GM18526 (cell line): ENCODE measurements around the gene CIDEB.

Source experiments
- POLR2A ChIP-seq: IDR thresholded peaks from 3 replicates; pipeline ENCODE4 v1.6.1; 2011; ENCODE audit not compliant: insufficient read length; ENCODE audit errors: extremely low read depth

CIDEB gene

DNA sequence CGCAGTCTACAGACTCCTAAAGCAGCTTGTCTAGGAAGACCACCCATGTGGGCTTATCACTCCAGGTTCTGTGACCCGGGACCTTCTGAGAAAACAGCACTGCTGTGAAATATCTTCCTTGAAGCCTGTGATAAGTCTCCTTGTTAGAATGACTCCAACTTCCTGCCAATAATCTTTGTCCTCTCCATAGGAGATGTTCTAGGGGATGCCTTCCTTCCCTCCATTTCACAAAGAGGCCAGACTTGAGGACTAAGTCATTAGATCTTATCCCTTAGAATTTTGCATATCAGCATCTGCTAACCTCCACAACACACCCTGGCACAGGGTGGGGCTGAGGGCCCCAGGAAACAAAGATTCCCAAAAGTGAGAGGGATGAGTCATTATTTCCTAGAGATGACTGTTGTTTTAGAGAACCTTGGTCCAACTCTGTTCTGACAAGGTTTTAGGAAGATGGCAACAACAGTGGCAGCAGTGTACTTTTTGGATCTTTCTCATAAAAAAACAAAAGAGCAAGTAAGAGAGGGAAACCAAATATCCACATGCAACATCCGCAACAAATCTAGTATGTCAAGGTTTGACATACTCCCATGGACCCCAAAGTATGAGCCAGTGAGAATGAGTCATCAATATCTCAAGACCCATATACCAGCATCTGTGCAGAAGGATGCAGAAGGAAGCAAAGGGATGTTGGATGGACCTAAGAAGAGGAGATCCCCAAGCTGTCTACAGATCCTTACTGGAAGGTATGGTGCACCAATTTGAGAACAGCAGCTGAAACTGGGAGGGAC, 9.6 kb upstream of the CIDEB start:
- TF ChIP-seq POLR2A: no peak

DNA sequence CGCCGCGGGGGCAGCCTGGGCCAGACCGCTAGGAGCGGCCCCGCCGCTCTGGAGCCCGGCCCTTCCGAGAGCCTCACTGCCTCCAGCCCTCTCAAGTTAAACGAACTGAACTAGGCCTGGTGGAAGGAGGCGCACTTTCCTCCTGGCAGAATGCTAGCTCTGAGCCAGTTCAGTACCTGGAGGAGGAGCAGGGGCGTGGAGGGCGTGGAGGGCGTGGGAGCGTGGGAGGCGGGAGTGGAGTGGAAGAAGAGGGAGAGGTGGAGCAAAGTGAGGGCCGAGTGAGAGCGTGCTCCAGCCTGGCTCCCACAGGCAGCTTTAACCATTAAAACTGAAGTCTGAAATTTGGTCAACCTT, 8.8 kb upstream of the CIDEB start:
- no peak for TF ChIP-seq POLR2A

DNA sequence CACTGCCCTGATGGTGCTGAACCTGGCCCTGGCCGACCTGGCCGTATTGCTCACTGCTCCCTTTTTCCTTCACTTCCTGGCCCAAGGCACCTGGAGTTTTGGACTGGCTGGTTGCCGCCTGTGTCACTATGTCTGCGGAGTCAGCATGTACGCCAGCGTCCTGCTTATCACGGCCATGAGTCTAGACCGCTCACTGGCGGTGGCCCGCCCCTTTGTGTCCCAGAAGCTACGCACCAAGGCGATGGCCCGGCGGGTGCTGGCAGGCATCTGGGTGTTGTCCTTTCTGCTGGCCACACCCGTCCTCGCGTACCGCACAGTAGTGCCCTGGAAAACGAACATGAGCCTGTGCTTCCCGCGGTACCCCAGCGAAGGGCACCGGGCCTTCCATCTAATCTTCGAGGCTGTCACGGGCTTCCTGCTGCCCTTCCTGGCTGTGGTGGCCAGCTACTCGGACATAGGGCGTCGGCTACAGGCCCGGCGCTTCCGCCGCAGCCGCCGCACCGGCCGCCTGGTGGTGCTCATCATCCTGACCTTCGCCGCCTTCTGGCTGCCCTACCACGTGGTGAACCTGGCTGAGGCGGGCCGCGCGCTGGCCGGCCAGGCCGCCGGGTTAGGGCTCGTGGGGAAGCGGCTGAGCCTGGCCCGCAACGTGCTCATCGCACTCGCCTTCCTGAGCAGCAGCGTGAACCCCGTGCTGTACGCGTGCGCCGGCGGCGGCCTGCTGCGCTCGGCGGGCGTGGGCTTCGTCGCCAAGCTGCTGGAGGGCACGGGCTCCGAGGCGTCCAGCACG, 8.2 kb upstream of the CIDEB start:
- TF ChIP-seq POLR2A: no peak

DNA sequence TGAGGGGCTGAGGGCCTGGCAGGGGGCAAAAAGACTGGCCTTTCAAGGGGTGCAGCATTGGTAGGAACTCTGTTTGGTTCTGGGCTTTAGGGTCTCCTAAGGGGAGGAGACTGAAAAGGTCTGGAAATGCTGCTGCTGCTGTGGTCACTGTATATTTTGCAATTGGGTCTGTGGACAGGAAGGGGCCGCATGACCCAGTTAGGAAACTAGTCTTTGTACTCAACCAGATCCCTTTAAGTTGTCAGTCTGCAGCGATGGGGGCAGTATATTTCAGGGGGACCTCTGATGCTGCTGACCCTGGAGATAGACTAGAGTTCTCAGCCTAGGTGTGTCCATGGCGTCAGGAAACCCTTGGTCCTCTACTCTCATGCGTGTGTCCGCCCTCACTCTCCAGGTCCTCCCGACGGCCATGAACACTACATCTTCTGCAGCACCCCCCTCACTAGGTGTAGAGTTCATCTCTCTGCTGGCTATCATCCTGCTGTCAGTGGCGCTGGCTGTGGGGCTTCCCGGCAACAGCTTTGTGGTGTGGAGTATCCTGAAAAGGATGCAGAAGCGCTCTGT, 7.5 kb upstream of the CIDEB start:
- no peak for TF ChIP-seq POLR2A

DNA sequence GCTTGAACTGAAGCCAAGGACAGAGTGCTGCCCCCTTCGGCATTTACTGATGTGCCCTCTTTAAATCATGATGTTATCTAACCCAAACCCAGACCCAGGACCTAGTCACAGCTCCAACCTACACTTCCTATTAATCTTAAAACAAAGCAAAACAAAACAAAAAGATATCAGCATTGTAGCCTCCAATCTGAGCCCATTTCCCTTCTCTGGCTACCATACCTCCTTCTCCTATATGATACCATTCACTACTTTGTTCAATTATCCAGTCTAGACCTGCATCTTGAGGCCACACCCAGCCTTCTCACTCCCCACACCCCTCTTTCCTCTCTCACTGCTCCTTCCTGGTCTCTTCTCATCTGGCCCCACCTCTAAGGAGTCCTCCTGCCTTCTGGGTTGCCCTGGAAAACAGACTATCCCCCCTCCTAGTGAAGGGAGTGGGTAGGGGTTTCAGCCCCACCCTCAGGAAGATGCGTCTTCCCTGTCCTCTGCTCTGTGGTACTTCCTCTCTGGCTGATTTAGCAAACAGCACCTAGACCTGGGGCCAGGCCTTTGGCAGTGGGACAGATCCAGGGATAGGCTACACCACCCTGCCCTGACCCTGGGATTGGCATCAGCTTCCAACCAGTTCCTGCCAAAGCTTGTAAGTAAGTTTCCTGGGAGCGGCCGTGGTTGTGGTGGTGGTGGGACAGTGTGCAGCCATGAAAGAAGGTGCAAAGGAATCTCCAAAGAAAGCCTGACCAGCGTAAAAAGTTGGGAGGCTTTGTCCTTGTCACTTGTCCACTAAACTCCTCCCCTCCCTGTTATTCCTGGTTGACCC, 6.8 kb upstream of the CIDEB start:
- no peak for TF ChIP-seq POLR2A

DNA sequence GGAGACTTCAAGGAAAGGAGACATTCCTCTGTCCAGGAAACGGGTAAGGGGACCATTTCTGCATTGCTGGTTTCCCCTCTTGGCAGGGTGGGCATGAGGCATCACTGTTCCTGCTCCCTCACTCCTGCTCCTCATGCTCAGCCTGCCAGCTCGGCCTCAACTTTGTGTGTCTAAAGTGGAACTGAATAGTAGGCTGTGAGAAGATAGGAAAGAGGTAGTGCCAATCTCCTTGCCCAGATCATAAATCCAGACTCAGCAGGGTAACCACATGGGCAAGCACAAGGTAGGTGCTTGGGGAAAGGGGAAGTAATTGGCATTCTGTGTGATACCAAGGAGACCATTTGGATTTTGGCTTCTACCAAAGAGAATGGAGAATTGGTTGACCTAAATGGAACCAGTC, 6.1 kb upstream of the CIDEB start:
- no peak for TF ChIP-seq POLR2A

DNA sequence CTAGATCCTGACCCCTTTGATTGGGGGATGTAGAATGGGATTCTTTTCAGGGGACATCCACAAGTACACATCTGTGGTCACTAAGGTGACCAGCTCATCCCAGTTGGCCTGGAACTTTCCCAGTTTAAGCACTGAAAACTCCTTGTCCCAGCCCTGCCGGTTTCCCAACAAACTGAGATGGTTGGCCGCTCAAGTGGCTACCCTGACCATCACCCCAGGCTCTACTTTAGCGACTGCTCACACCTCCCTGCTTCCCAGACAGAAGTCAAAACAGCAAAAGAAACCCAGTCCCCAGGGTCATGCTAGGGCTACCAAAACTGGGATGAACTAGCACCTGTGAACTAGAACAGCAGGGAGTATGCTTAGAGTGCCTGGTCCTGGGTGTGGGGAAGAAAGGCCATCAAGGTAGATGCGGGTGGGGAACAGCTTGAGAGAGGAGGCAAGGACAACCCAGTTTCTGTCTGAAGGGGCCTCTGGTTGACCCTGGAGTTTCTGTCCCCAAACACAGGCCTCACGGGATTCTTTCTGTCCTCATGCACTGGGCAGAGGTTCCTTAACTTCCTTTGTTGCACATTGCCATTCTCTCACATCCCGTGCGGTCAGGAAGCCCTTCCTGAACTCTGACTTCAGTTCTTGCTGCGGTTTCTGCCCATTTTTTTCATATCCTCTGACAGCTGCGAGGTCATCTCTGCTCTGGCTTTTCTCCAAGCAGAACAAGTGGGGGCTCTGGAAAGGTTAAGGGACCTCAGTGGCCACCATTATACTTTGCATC, 5.1 kb upstream of the CIDEB start:
- no peak for TF ChIP-seq POLR2A

DNA sequence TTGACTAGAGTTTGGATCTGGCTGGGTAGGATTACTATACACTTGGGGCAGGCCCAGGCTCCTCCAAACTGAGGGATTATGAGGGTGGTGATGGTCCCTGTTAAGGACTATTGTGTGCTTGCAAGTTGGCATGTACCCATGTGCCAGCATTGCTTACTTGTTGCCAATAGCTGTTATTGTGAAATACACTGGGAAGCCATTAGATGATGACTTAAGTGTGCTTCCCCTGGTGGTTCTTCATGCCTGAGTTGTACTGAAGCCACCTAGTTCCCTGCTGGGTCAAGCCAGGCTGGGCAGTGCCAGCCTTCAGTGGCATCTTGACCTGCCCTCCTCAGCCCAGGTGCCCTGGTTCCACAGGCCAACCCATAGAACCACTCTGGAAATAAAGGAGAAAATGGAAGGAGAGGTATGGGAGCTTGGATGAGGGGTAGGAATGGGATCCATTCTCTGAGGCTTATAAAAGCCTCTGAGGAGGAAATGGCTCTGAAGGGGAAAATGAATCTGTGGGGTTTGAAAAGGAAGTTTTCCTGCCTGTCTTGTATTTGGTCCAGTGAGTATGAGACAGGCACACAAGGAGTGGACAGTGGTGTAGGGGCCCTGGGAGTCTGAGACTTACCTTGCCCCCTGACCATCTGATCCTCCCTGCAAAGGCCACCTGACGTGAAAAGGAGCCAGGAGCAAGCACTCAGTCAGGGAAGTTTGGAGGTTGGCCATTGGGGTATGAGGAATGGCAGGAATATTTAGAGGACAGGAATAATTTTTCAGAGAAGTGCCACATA, 4.2 kb upstream of the CIDEB start:
- no peak for TF ChIP-seq POLR2A

DNA sequence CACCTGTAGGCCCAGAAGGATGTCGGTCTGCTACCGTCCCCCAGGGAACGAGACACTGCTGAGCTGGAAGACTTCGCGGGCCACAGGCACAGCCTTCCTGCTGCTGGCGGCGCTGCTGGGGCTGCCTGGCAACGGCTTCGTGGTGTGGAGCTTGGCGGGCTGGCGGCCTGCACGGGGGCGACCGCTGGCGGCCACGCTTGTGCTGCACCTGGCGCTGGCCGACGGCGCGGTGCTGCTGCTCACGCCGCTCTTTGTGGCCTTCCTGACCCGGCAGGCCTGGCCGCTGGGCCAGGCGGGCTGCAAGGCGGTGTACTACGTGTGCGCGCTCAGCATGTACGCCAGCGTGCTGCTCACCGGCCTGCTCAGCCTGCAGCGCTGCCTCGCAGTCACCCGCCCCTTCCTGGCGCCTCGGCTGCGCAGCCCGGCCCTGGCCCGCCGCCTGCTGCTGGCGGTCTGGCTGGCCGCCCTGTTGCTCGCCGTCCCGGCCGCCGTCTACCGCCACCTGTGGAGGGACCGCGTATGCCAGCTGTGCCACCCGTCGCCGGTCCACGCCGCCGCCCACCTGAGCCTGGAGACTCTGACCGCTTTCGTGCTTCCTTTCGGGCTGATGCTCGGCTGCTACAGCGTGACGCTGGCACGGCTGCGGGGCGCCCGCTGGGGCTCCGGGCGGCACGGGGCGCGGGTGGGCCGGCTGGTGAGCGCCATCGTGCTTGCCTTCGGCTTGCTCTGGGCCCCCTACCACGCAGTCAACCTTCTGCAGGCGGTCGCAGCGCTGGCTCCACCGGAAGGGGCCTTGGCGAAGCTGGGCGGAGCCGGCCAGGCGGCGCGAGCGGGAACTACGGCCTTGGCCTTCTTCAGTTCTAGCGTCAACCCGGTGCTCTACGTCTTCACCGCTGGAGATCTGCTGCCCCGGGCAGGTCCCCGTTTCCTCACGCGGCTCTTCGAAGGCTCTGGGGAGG, 3.1 kb upstream of the CIDEB start, which contains the start of gene LTB4R:
LTB4R (plus strand) TSS at position 857 of the 959 bp plus-strand sequence. CDS start 4,150 bp downstream, outside the sequence.
- TF ChIP-seq POLR2A: peak; percentile 53

DNA sequence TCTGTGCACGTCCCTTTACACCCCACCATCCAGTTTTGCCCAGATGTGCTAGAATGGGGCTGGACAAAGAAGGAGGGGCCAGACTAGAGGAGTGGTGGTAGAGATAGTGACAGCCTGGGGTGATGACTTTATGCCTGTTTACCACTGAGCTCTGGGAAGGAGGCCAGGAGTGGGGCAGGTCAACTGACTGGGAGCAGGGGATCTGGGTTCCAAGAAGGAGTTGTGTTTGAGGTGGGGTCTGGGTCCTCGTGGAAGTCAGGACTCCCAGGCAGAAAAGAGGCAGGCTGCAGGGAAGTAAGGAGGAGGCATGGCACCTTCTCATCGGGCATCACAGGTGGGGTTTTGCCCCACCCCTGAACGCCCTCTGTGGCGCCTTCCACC, 2.5 kb upstream of the CIDEB start:
- no peak for TF ChIP-seq POLR2A

DNA sequence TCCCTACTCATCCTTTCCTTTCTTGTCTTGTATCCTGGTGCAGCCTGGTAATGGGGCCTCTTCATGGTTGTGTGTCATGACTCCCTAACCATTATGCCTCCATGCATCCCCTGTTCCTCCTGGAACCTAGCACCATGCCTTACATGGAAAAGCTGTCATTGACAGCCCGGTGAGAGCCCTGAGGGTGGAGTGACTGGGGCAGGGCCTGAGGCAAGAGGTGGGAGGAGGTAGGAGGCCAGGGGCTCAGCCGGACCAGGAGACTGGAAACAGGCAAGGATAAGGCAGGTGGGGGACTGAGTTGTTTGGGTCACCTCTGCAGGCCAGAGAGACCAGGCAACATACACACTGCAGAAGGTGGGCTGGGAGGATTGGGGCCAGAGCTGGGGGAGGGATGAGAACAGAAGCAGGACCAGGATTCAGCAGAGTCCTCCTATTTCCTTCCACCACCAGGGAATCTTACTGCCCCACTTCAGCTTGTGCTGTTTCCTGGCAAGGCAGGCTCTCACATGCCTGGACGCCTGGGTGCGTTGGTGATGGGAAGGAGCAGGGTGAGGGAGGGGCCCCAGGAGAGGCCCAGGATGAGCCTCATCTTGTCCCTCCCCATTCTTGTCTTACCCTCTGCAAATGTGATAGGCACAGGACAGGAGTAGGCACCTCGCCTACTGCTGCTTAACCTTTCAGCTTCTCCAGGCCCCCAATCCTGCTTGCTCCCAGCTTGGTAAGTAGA, 1.9 kb upstream of the CIDEB start, which contains the start of gene LTB4R2:
LTB4R2 (plus strand) TSS at position 603 of the 727 bp plus-strand sequence. CDS start 525 bp downstream, outside the sequence.
- no peak for TF ChIP-seq POLR2A
